IMR-90 (cell line): Measurements from ENCODE around the gene KLRC3. TPM values are rescaled to one million over a fixed set of nuclear protein-coding genes. Genes with fewer than 3 reads are reported as not detected.

Experiments used
- ATAC-seq: fragments of 200-7000 bp; cut with Tn5 transposase; 2 replicates; pipeline ENCODE4 v1.9.1; 2020; ENCODE audit warnings: low read depth, mild to moderate bottlenecking, moderate library complexity
- BruUV-seq: library from RNA; stranded (reverse); fragments of 400-500 nt; replicated peaks from 2 replicates; lab custom pipeline; 2021; lab: Mats Ljungman, UMichigan
- CTCF ChIA-PET: fragments of 300-600 bp; formaldehyde crosslinking; extraction: SDS; loops from one replicate; lab custom pipeline; 2021; ENCODE audit warnings: antibody characterized with exemption; lab: Yijun Ruan, JAX
- POLR2A ChIA-PET: fragments of 300-600 bp; sonication (Branson Sonifier 250); formaldehyde crosslinking; loops from one replicate; lab custom pipeline; 2022; ENCODE audit warnings: antibody characterized with exemption; ENCODE audit not compliant: unreplicated experiment; lab: Charles Lee
- DNase-seq: peaks from one replicate; pipeline ENCODE4 v3.0.0; 2013
- H2AFZ ChIP-seq: replicated peaks from 2 replicates; pipeline ENCODE3; 2013; ENCODE audit warnings: low read length, mild to moderate bottlenecking; ENCODE audit not compliant: poor library complexity
- H2AK5ac ChIP-seq: 2 replicates; pipeline ENCODE4 v1.6.1; 2013; ENCODE audit warnings: low read depth, low read length, inconsistent platforms
- H2AK9ac ChIP-seq: replicated peaks from 2 replicates; pipeline ENCODE3; 2013; ENCODE audit warnings: mild to moderate bottlenecking, low read depth, low read length, moderate library complexity; ENCODE audit not compliant: poor library complexity
- H2BK120ac ChIP-seq: 2 replicates; pipeline ENCODE4 v1.6.1; 2013; ENCODE audit warnings: low read depth, low read length, inconsistent platforms
- H2BK15ac ChIP-seq: 3 replicates; pipeline ENCODE4 v1.6.1; 2013; ENCODE audit warnings: low read depth, low read length, inconsistent platforms
- H2BK20ac ChIP-seq: 2 replicates; pipeline ENCODE4 v1.6.1; 2013; ENCODE audit warnings: low read depth, mild to moderate bottlenecking, inconsistent platforms, low read length, moderate library complexity
- H2BK5ac ChIP-seq: 2 replicates; pipeline ENCODE4 v1.6.1; 2013; ENCODE audit warnings: mild to moderate bottlenecking, low read depth, low read length, inconsistent platforms; ENCODE audit not compliant: poor library complexity, severe bottlenecking
- H3K14ac ChIP-seq: replicated peaks from 2 replicates; pipeline ENCODE4 v1.6.1; 2013; ENCODE audit warnings: low read depth, low read length, inconsistent platforms
- H3K18ac ChIP-seq: 2 replicates; pipeline ENCODE4 v1.6.1; 2013; ENCODE audit warnings: low read depth, low read length, control low read depth
- H3K23ac ChIP-seq: 2 replicates; pipeline ENCODE4 v1.6.1; 2013; ENCODE audit warnings: low read depth, low read length, inconsistent platforms
- H3K27ac ChIP-seq: 2 replicates; pipeline ENCODE4 v1.5.1; 2013; ENCODE audit warnings: mild to moderate bottlenecking, control low read depth, low read length; ENCODE audit not compliant: insufficient read depth
- H3K27me3 ChIP-seq: 2 replicates; pipeline ENCODE4 v1.6.1; 2013; ENCODE audit warnings: low read length; ENCODE audit not compliant: control insufficient read depth, insufficient read depth
- H3K36me3 ChIP-seq: 2 replicates; pipeline ENCODE4 v1.6.1; 2013; ENCODE audit warnings: low read length, mixed read lengths; ENCODE audit not compliant: control insufficient read depth, insufficient read depth
- H3K4ac ChIP-seq: 2 replicates; pipeline ENCODE4 v1.6.1; 2013; ENCODE audit warnings: low read depth, low read length, inconsistent platforms
- H3K4me1 ChIP-seq: 2 replicates; pipeline ENCODE4 v1.6.1; 2013; ENCODE audit warnings: low read length, mixed read lengths; ENCODE audit not compliant: control insufficient read depth, insufficient read depth
- H3K4me2 ChIP-seq: 2 replicates; pipeline ENCODE4 v1.6.1; 2013; ENCODE audit warnings: low read depth, mild to moderate bottlenecking, control low read depth, low read length, moderate library complexity
- H3K4me3 ChIP-seq: 2 replicates; pipeline ENCODE4 v1.5.1; 2013; ENCODE audit warnings: low read depth, mild to moderate bottlenecking, control low read depth, low read length, moderate library complexity; ENCODE audit not compliant: insufficient read depth
- H3K56ac ChIP-seq: 2 replicates; pipeline ENCODE4 v1.6.1; 2013; ENCODE audit warnings: low read length, inconsistent platforms; ENCODE audit not compliant: insufficient read depth; ENCODE audit errors: extremely low read depth
- H3K79me1 ChIP-seq, 2 experiments: 2 replicates each; pipeline ENCODE4 v1.6.1; 2013; ENCODE audit warnings: low read length in 2 of 2, inconsistent platforms in 1 of 2, low read depth in 1 of 2
- H3K9ac ChIP-seq: 2 replicates; pipeline ENCODE4 v1.6.1; 2013; ENCODE audit warnings: low read depth, low read length, control low read depth
- H3K9me1 ChIP-seq: 2 replicates; pipeline ENCODE4 v1.6.1; 2013; ENCODE audit warnings: low read length, inconsistent platforms; ENCODE audit not compliant: insufficient read depth
- H3K9me3 ChIP-seq: 2 replicates; pipeline ENCODE4 v1.6.1; 2013; ENCODE audit warnings: low read length; ENCODE audit not compliant: control insufficient read depth, insufficient read depth
- H4K20me1 ChIP-seq: 2 replicates; pipeline ENCODE4 v1.6.1; 2013; ENCODE audit warnings: low read length, inconsistent platforms; ENCODE audit not compliant: insufficient read depth
- H4K5ac ChIP-seq: 2 replicates; pipeline ENCODE4 v1.6.1; 2013; ENCODE audit warnings: mild to moderate bottlenecking, low read depth, low read length, control low read depth
- H4K8ac ChIP-seq, 2 experiments: 2 replicates each; pipeline ENCODE4 v1.6.1; 2013; ENCODE audit warnings: low read depth in 2 of 2, low read length in 2 of 2, control low read depth in 1 of 2, inconsistent platforms in 1 of 2
- H4K91ac ChIP-seq: 2 replicates; pipeline ENCODE4 v1.6.1; 2013; ENCODE audit warnings: low read depth, low read length, inconsistent platforms; ENCODE audit not compliant: insufficient read depth
- BHLHE40 ChIP-seq: fragments of 150-350 bp; IDR thresholded peaks from 2 replicates; pipeline ENCODE4 v1.6.1; 2016; ENCODE audit warnings: mild to moderate bottlenecking, low read depth, low read length
- CEBPB ChIP-seq: IDR thresholded peaks from 2 replicates; pipeline ENCODE4 v1.6.1; 2012; ENCODE audit warnings: low read depth, low read length, improper control_type of control experiment
- CHD1 ChIP-seq: IDR thresholded peaks from 2 replicates; pipeline ENCODE4 v1.6.1; 2012; ENCODE audit warnings: low read depth, low read length, improper control_type of control experiment
- FOS ChIP-seq: fragments of 150-350 bp; IDR thresholded peaks from 2 replicates; pipeline ENCODE4 v1.6.1; 2016; ENCODE audit warnings: low read depth, low read length
- MAFK ChIP-seq: IDR thresholded peaks from 2 replicates; pipeline ENCODE4 v1.6.1; 2012; ENCODE audit warnings: low read depth, low read length, improper control_type of control experiment
- MAZ ChIP-seq: IDR thresholded peaks from 2 replicates; pipeline ENCODE4 v1.6.1; 2012; ENCODE audit warnings: low read depth, mild to moderate bottlenecking, low read length, improper control_type of control experiment, moderate library complexity, borderline replicate concordance
- MXI1 ChIP-seq: IDR thresholded peaks from 2 replicates; pipeline ENCODE4 v1.6.1; 2012; ENCODE audit warnings: low read depth, mild to moderate bottlenecking, low read length, moderate library complexity, borderline replicate concordance
- NFE2L2 ChIP-seq: fragments of 150-350 bp; IDR thresholded peaks from 2 replicates; pipeline ENCODE4 v1.6.1; 2016; ENCODE audit warnings: low read depth, mild to moderate bottlenecking, low read length
- POLR2A ChIP-seq: IDR thresholded peaks from 2 replicates; pipeline ENCODE4 v1.6.1; 2012; ENCODE audit warnings: mild to moderate bottlenecking, low read depth, low read length
- RAD21 ChIP-seq: IDR thresholded peaks from 2 replicates; pipeline ENCODE4 v1.6.1; 2012; ENCODE audit warnings: low read length, improper control_type of control experiment
- RCOR1 ChIP-seq: IDR thresholded peaks from 2 replicates; pipeline ENCODE4 v1.6.1; 2012; ENCODE audit warnings: mild to moderate bottlenecking, low read length, improper control_type of control experiment; ENCODE audit not compliant: insufficient replicate concordance
- RFX5 ChIP-seq: IDR thresholded peaks from 2 replicates; pipeline ENCODE4 v1.8.0; 2012; ENCODE audit warnings: low read depth, mild to moderate bottlenecking, low read length, moderate library complexity
- WGBS, 2 experiments: methylation state at CpG; one replicate each; pipeline versions ENCODE4 v1.1.5 to v1.1.7; 2013; ENCODE audit warnings: missing lambda C conversion rate in 2 of 2; ENCODE audit not compliant: insufficient read length in 1 of 2; ENCODE audit errors: extremely low coverage in 2 of 2; 5-methylcytosine and 5-hydroxymethylcytosine counted together
- dilution Hi-C: fragments of 300-500 bp; cut with HindIII; formaldehyde crosslinking; loops from one replicate; pipeline ENCODE4 v1.14.3; 2018; ENCODE audit warnings: low sequenced_read_pairs; ENCODE audit not compliant: unreplicated experiment
- in situ Hi-C: fragments of 300-500 bp; cut with MboI; formaldehyde crosslinking; loops from 3 replicates; pipeline ENCODE4 v1.14.3; 2019; ENCODE audit warnings: low sequenced_read_pairs, inconsistent platforms, mixed read lengths
- intact Hi-C: fragments of 100-400 bp; cut with micrococcal nuclease; formaldehyde crosslinking; loops from 2 replicates; pipeline ENCODE4 v1.10.0; 2022
- polyA plus RNA-seq, 3 experiments: library from polyadenylated mRNA; depleted of rRNA; stranded (reverse); fragments of >200 nt; gene quantifications; 2 replicates each; pipeline ENCODE4 v1.2.3, GENCODE V29; 2012; ENCODE audit warnings: low replicate concordance in 1 of 3
- total RNA-seq: library from RNA; depleted of rRNA; stranded (reverse); fragments of >200 nt; gene quantifications from 2 replicates; pipeline ENCODE4 v1.2.3, GENCODE V29; 2012
- TF ChIP-seq, protein P1 (sequence below): fragments of 150-350 bp; IDR thresholded peaks from 2 replicates; pipeline ENCODE4 v1.6.1; 2017; ENCODE audit warnings: mild to moderate bottlenecking, antibody characterized with exemption, low read length, low read depth
- TF ChIP-seq, protein P2 (sequence below): conservative IDR thresholded peaks from 2 replicates; pipeline ENCODE4 v1.5.1; 2012; ENCODE audit warnings: mild to moderate bottlenecking, low read depth, low read length, improper control_type of control experiment
- TF ChIP-seq, protein P3 (sequence below): fragments of 150-350 bp; IDR thresholded peaks from 2 replicates; pipeline ENCODE4 v1.6.1; 2016; ENCODE audit warnings: low read depth, mild to moderate bottlenecking, low read length, moderate library complexity, borderline replicate concordance

Gene KLRC3
- total and polyA plus RNA-seq, 2 of the 4 experiments (the other 2 are of a cell fraction): not detected

DNA sequence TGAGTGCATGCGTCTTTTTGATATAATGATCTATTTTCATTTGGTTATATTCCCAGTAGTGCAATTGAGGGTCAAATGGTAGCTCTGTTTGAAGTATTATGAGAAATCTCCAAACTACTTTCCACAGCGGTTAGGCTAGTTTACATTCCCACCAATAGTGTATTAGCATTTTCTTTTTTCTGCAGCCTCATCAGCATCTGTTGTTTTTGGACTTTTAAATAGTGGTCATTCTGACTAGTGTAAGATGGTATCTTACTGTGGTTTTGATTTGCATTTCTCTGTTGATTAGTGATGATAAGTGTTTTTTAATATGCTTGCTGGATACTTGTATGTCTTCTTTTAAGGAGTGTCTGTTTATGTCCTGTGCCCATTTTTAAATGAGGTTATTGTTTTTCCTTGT lies 36.5 kb upstream of the KLRC3 start:
- H3K56ac ChIP-seq: no peak overlapping the region
- no peak overlapping the region for H3K18ac ChIP-seq
- no peak overlapping the region for H3K23ac ChIP-seq
- WGBS, 2 experiments: no CpG with 5 or more reads among the region's 2 CpGs
- no peak overlapping the region for H3K4ac ChIP-seq
- no peak overlapping the region for H2AFZ ChIP-seq
- ChIA-PET POLR2A (no interaction called here), CTCF (no interaction called here)
- H2AK5ac ChIP-seq: no peak overlapping the region
- no peak overlapping the region for H4K91ac ChIP-seq
- H3K4me1 ChIP-seq: no peaks in the 10 kb centered on the region
- H2BK120ac ChIP-seq: no peak overlapping the region
- H3K4me2 ChIP-seq: no peak overlapping the region
- dilution Hi-C loops (no loop called here), intact Hi-C loops (loop anchor here (10.0 kb wide), 1 partner anchor 52 kb away; the partner anchor contains the start of gene KLRC4), in situ Hi-C loops (no loop called here)
- H4K20me1 ChIP-seq: no peaks in the 10 kb centered on the region
- H4K8ac ChIP-seq: no peak overlapping the region
- H3K36me3 ChIP-seq: no peaks in the 10 kb centered on the region
- H3K27ac ChIP-seq: no peak overlapping the region
- no peak overlapping the region for H2BK15ac ChIP-seq
- BruUV-seq: no TSS peak
- ATAC-seq (no peak), DNase-seq (no peak)
- H4K5ac ChIP-seq: no peak overlapping the region
- no peak overlapping the region for H2BK20ac ChIP-seq
- H3K9me1 ChIP-seq: no peaks in the 10 kb centered on the region
- no peak overlapping the region for H2AK9ac ChIP-seq
- TF ChIP-seq, protein P1, sequence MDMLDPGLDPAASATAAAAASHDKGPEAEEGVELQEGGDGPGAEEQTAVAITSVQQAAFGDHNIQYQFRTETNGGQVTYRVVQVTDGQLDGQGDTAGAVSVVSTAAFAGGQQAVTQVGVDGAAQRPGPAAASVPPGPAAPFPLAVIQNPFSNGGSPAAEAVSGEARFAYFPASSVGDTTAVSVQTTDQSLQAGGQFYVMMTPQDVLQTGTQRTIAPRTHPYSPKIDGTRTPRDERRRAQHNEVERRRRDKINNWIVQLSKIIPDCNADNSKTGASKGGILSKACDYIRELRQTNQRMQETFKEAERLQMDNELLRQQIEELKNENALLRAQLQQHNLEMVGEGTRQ: no peak
- TF ChIP-seq, protein P2, sequence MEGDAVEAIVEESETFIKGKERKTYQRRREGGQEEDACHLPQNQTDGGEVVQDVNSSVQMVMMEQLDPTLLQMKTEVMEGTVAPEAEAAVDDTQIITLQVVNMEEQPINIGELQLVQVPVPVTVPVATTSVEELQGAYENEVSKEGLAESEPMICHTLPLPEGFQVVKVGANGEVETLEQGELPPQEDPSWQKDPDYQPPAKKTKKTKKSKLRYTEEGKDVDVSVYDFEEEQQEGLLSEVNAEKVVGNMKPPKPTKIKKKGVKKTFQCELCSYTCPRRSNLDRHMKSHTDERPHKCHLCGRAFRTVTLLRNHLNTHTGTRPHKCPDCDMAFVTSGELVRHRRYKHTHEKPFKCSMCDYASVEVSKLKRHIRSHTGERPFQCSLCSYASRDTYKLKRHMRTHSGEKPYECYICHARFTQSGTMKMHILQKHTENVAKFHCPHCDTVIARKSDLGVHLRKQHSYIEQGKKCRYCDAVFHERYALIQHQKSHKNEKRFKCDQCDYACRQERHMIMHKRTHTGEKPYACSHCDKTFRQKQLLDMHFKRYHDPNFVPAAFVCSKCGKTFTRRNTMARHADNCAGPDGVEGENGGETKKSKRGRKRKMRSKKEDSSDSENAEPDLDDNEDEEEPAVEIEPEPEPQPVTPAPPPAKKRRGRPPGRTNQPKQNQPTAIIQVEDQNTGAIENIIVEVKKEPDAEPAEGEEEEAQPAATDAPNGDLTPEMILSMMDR: no peak
- TF ChIP-seq RAD21: no peak
- no peak for TF ChIP-seq CEBPB
- no peak for TF ChIP-seq RCOR1
- no peak for TF ChIP-seq MAZ
- no peak for TF ChIP-seq NFE2L2
- no peak for TF ChIP-seq MAFK
- no peak for TF ChIP-seq CHD1
- TF ChIP-seq MXI1: no peak
- no peak for TF ChIP-seq POLR2A
- no peak for TF ChIP-seq RFX5
- no peak for TF ChIP-seq FOS
- TF ChIP-seq, protein P3, sequence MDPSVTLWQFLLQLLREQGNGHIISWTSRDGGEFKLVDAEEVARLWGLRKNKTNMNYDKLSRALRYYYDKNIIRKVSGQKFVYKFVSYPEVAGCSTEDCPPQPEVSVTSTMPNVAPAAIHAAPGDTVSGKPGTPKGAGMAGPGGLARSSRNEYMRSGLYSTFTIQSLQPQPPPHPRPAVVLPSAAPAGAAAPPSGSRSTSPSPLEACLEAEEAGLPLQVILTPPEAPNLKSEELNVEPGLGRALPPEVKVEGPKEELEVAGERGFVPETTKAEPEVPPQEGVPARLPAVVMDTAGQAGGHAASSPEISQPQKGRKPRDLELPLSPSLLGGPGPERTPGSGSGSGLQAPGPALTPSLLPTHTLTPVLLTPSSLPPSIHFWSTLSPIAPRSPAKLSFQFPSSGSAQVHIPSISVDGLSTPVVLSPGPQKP: no peak
- no peak for TF ChIP-seq BHLHE40
- H3K9ac ChIP-seq: no peak overlapping the region
- H3K4me3 ChIP-seq: no peak overlapping the region
- H2BK5ac ChIP-seq: no peak overlapping the region
- H3K9me3 ChIP-seq: peaks cover 6% of the 10 kb centered on the region
- peaks cover 2% of the 10 kb centered on the region; the same call in 1 of the 2 replicates for H3K27me3 ChIP-seq
- no peak overlapping the region for H3K14ac ChIP-seq
- no peaks in the 10 kb centered on the region for H3K79me1 ChIP-seq
